C4-2B (cell line): ENCODE data around the gene WWOX.

Source experiments
- CTCF ChIP-seq: fragments of 450-650 bp; conservative IDR thresholded peaks from 2 replicates; pipeline ENCODE4 v1.5.1; 2017; ENCODE audit warnings: mild to moderate bottlenecking
- ZFX ChIP-seq: fragments of 450-650 bp; IDR thresholded peaks from 2 replicates; pipeline ENCODE4 v1.6.1; 2017

- TF ChIP-seq CTCF, result no peak
- no peak for TF ChIP-seq ZFX
Measured at GRCh38 chr16:78212674-78213073, 113.2 kb downstream of the WWOX start.
